IMR-90 (cell line): Measurements from ENCODE around the gene TAPBP.
A peak's percentile ranks its signal among the peaks of the same experiment; 100 is the strongest.

Experiments
- CEBPB ChIP-seq: IDR thresholded peaks from 2 replicates; pipeline ENCODE4 v1.6.1; 2012; ENCODE audit warnings: low read depth, low read length, improper control_type of control experiment
- ELK1 ChIP-seq: fragments of 150-350 bp; IDR thresholded peaks from 2 replicates; pipeline ENCODE4 v1.6.1; 2016; ENCODE audit warnings: low read depth, mild to moderate bottlenecking, low read length, moderate library complexity, borderline replicate concordance
- FOS ChIP-seq: fragments of 150-350 bp; IDR thresholded peaks from 2 replicates; pipeline ENCODE4 v1.6.1; 2016; ENCODE audit warnings: low read depth, low read length
- MAZ ChIP-seq: IDR thresholded peaks from 2 replicates; pipeline ENCODE4 v1.6.1; 2012; ENCODE audit warnings: low read depth, mild to moderate bottlenecking, low read length, improper control_type of control experiment, moderate library complexity, borderline replicate concordance
- MXI1 ChIP-seq: IDR thresholded peaks from 2 replicates; pipeline ENCODE4 v1.6.1; 2012; ENCODE audit warnings: low read depth, mild to moderate bottlenecking, low read length, moderate library complexity, borderline replicate concordance
- POLR2A ChIP-seq: IDR thresholded peaks from 2 replicates; pipeline ENCODE4 v1.6.1; 2012; ENCODE audit warnings: mild to moderate bottlenecking, low read depth, low read length
- RAD21 ChIP-seq: IDR thresholded peaks from 2 replicates; pipeline ENCODE4 v1.6.1; 2012; ENCODE audit warnings: low read length, improper control_type of control experiment
- TF ChIP-seq, protein P1 (sequence below): conservative IDR thresholded peaks from 2 replicates; pipeline ENCODE4 v1.5.1; 2012; ENCODE audit warnings: mild to moderate bottlenecking, low read depth, low read length, improper control_type of control experiment
- TF ChIP-seq, protein P2 (sequence below): fragments of 150-350 bp; IDR thresholded peaks from 2 replicates; pipeline ENCODE4 v1.6.1; 2017; ENCODE audit warnings: mild to moderate bottlenecking, antibody characterized with exemption, low read length, low read depth

- TF ChIP-seq, protein P1, sequence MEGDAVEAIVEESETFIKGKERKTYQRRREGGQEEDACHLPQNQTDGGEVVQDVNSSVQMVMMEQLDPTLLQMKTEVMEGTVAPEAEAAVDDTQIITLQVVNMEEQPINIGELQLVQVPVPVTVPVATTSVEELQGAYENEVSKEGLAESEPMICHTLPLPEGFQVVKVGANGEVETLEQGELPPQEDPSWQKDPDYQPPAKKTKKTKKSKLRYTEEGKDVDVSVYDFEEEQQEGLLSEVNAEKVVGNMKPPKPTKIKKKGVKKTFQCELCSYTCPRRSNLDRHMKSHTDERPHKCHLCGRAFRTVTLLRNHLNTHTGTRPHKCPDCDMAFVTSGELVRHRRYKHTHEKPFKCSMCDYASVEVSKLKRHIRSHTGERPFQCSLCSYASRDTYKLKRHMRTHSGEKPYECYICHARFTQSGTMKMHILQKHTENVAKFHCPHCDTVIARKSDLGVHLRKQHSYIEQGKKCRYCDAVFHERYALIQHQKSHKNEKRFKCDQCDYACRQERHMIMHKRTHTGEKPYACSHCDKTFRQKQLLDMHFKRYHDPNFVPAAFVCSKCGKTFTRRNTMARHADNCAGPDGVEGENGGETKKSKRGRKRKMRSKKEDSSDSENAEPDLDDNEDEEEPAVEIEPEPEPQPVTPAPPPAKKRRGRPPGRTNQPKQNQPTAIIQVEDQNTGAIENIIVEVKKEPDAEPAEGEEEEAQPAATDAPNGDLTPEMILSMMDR, result peak; percentile 82
- TF ChIP-seq FOS (no peak), RAD21 (peak; percentile 57), CEBPB (no peak), MAZ (peak; percentile 95), ELK1 (no peak), POLR2A (peak; percentile 91), MXI1 (peak; percentile 54)
- TF ChIP-seq, protein P2, sequence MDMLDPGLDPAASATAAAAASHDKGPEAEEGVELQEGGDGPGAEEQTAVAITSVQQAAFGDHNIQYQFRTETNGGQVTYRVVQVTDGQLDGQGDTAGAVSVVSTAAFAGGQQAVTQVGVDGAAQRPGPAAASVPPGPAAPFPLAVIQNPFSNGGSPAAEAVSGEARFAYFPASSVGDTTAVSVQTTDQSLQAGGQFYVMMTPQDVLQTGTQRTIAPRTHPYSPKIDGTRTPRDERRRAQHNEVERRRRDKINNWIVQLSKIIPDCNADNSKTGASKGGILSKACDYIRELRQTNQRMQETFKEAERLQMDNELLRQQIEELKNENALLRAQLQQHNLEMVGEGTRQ, result no peak; the same call in 1 of the 2 replicates
Observed at GRCh38 chr6:33299237-33299944, 14.5 kb downstream of the TAPBP start.
